HK-2 (cell line): Measurements from ENCODE around the gene TMC4.
A peak's percentile ranks its signal among the peaks of the same experiment; 100 is the strongest.
"Not testable (repeated sequence)": the region's sequence is repeated elsewhere in the genome, so short reads cannot be mapped to it uniquely, and the experiment has no call there.

Experiments
- DNase-seq: peaks from one replicate; pipeline ENCODE4 v3.0.0-alpha.2; 2018; ENCODE audit not compliant: unreplicated experiment

The TMC4 gene

GRCh38 chr19:54179262-54179852, 6.4 kb upstream of the TMC4 start:
- no peak for DNase-seq

GRCh38 chr19:54178581-54179261, 5.8 kb upstream of the TMC4 start:
- DNase-seq, result no peak

GRCh38 chr19:54173951-54174834, 1.2 kb upstream of the TMC4 start:
- DNase-seq, result no peak

GRCh38 chr19:54173359-54173699, 369 bp upstream of the TMC4 start:
- DNase-seq, result no peak

- not testable (repeated sequence) for DNase-seq
Observed at GRCh38 chr19:54171736-54172431, 1.1 kb downstream of the TMC4 start.

- DNase-seq, result no peak
Observed at GRCh38 chr19:54169149-54169740, 3.7 kb downstream of the TMC4 start.

GRCh38 chr19:54168174-54168917, 4.6 kb downstream of the TMC4 start:
- DNase-seq, result peak; percentile 96

GRCh38 chr19:54165222-54165621, 7.7 kb downstream of the TMC4 start:
- no peak for DNase-seq

GRCh38 chr19:54164369-54165068, 8.4 kb downstream of the TMC4 start:
- no peak for DNase-seq

- no peak for DNase-seq
Observed at GRCh38 chr19:54162884-54163283, 10.1 kb downstream of the TMC4 start.

GRCh38 chr19:54162241-54162805, 10.6 kb downstream of the TMC4 start:
- no peak for DNase-seq

GRCh38 chr19:54160854-54161253, 12.1 kb downstream of the TMC4 start:
- DNase-seq, result no peak

GRCh38 chr19:54160182-54160811, 12.7 kb downstream of the TMC4 start:
- DNase-seq, result no peak

GRCh38 chr19:54159352-54160181, 13.4 kb downstream of the TMC4 start, which contains the start of gene LENG1:
TSS of gene LENG1 (minus strand) at chr19:54159721. CDS start at chr19:54159695, 26 bp downstream.
- DNase-seq, result peak; percentile 99

- no peak for DNase-seq
Observed at GRCh38 chr19:54158812-54159351, 14.1 kb downstream of the TMC4 start.

- no peak for DNase-seq
Observed at GRCh38 chr19:54156953-54157352, 16.0 kb downstream of the TMC4 start.

- no peak for DNase-seq
Observed at GRCh38 chr19:54156490-54156889, 16.5 kb downstream of the TMC4 start.

- DNase-seq, result no peak
Observed at GRCh38 chr19:54155694-54156093, 17.3 kb downstream of the TMC4 start.
